Panc1 (cell line): ENCODE measurements around the gene SGPL1. TPM values are rescaled to one million over a fixed set of nuclear protein-coding genes. Genes with fewer than 3 reads are reported as not detected.

Source experiments
- ATAC-seq: fragments of 200-7000 bp; cut with Tn5 transposase; 2 replicates; pipeline ENCODE4 v1.9.1; 2020; ENCODE audit warnings: mild to moderate bottlenecking, moderate library complexity
- BruUV-seq: library from RNA; stranded (reverse); fragments of 400-500 nt; replicated peaks from 2 replicates; lab custom pipeline; 2021; lab: Mats Ljungman, UMichigan
- CTCF ChIA-PET: fragments of 300-600 bp; sonication (Branson Sonifier 250); formaldehyde crosslinking; loops from one replicate; lab custom pipeline; 2022; ENCODE audit warnings: antibody characterized with exemption; lab: Charles Lee
- POLR2A ChIA-PET: fragments of 300-600 bp; sonication (Branson Sonifier 250); formaldehyde crosslinking; loops from one replicate; lab custom pipeline; 2022; ENCODE audit warnings: antibody characterized with exemption; lab: Charles Lee
- DNase-seq: peaks from one replicate; pipeline ENCODE4 v3.0.0-alpha.2; 2010; ENCODE audit warnings: low read depth, low spot score
- H3K27ac ChIP-seq: 2 replicates; pipeline ENCODE4 v1.5.1; 2011; ENCODE audit warnings: mild to moderate bottlenecking, low read length, inconsistent platforms
- H3K27me3 ChIP-seq: fragments of 200-500 bp; sonication (Bioruptor generic); 2 replicates; pipeline ENCODE4 v1.6.0; 2014; ENCODE audit warnings: low read length, inconsistent platforms; ENCODE audit not compliant: control insufficient read depth, insufficient read depth
- H3K36me3 ChIP-seq: fragments of 200-500 bp; sonication (Bioruptor generic); 2 replicates; pipeline ENCODE4 v1.5.1; 2014; ENCODE audit warnings: inconsistent platforms, mild to moderate bottlenecking, low read length, moderate library complexity; ENCODE audit not compliant: control insufficient read depth, insufficient read depth
- H3K4me1 ChIP-seq: 2 replicates; pipeline ENCODE4 v1.5.1; 2011; ENCODE audit warnings: inconsistent platforms, mild to moderate bottlenecking, low read length, moderate library complexity; ENCODE audit not compliant: control insufficient read depth, insufficient read depth
- H3K4me3 ChIP-seq, 2 experiments: 2 replicates each; pipeline ENCODE4 v1.5.1; 2011 to 2012; ENCODE audit warnings: low read depth in 2 of 2, low read length in 2 of 2, mild to moderate bottlenecking in 2 of 2, inconsistent platforms in 1 of 2, moderate library complexity in 1 of 2
- H3K9me3 ChIP-seq: fragments of 200-500 bp; sonication (Bioruptor generic); 2 replicates; pipeline ENCODE4 v1.5.1; 2014; ENCODE audit warnings: low read depth, mild to moderate bottlenecking, inconsistent platforms, low read length, moderate library complexity; ENCODE audit not compliant: control insufficient read depth, insufficient read depth
- CTCF ChIP-seq: fragments of 450-650 bp; IDR thresholded peaks from 2 replicates; pipeline ENCODE4 v1.5.1; 2017; ENCODE audit warnings: mild to moderate bottlenecking
- POLR2AphosphoS5 ChIP-seq: IDR thresholded peaks from 2 replicates; pipeline ENCODE4 v1.6.1; 2012; ENCODE audit warnings: mild to moderate bottlenecking, low read depth, low read length, moderate library complexity
- SIN3A ChIP-seq: IDR thresholded peaks from 2 replicates; pipeline ENCODE4 v1.6.1; 2012; ENCODE audit warnings: low read depth, mild to moderate bottlenecking, low read length, moderate library complexity, borderline replicate concordance; ENCODE audit not compliant: insufficient read depth
- TCF7L2 ChIP-seq: IDR thresholded peaks from 2 replicates; pipeline ENCODE4 v1.6.1; 2011; ENCODE audit warnings: mild to moderate bottlenecking, low read depth, low read length, inconsistent platforms
- in situ Hi-C: cut with HindIII; loops from 2 replicates; pipeline ENCODE4 v1.10.0; 2016; ENCODE audit warnings: low sequenced_read_pairs, low pct_unique_long_range_greater_than_20kb
- intact Hi-C: fragments of 100-400 bp; cut with micrococcal nuclease; formaldehyde crosslinking; loops from one replicate; pipeline ENCODE4 v1.10.0; 2022; ENCODE audit not compliant: unreplicated experiment
- total RNA-seq: library from RNA; stranded (reverse); gene quantifications from one replicate; pipeline ENCODE4 v1.2.1, GENCODE V29; 2021; ENCODE audit not compliant: unreplicated experiment
- TF ChIP-seq, protein P1 (sequence below), 2 experiments: IDR thresholded peaks; 2 replicates each; pipeline ENCODE4 v1.6.1; 2011 to 2012; ENCODE audit warnings: low read depth in 2 of 2, control low read depth in 1 of 2, low read length in 1 of 2, mild to moderate bottlenecking in 1 of 2, moderate library complexity in 1 of 2; ENCODE audit not compliant: insufficient read depth in 1 of 2

SGPL1 gene
- total RNA-seq, 1 experiment from 2014 or later: 103 TPM

DNA sequence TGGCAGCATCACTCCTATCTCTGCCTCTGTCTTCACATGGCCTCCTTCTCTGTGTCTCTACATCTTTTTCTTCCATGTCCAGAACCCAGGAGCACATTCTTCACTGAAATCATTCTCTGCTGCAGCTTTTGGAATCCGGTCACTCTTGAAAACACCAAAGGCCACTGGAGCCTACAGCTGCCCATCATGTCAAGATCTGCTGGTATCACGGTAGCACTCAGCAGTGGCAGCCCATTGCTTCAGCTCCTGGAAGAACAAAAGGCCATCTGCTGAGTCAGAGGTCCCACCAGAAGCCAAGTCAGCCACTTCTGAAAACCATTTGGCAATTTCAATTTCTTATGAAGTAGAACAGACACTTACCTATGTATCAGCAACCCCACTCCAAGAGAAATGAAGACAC lies 78.7 kb downstream of the SGPL1 start:
- intact Hi-C loops: no loop called here
- ATAC-seq (no peak), DNase-seq (no peak)
- in situ Hi-C loops: no loop called here
- H3K27me3 ChIP-seq: no peaks in the 10 kb centered on the region
- no peaks in the 10 kb centered on the region for H3K9me3 ChIP-seq
- BruUV-seq: no TSS peak
- CTCF ChIA-PET: interaction anchor here (1.5 kb wide), 1 partner anchor 9 kb away, joined by 4 read pairs; no protein-coding TSS in a partner anchor
- no peak overlapping the region for H3K4me3 ChIP-seq
- no peak overlapping the region for H3K27ac ChIP-seq
- peaks cover under 1% of the 10 kb centered on the region; the same call in 1 of the 2 replicates for H3K4me1 ChIP-seq
- TF ChIP-seq, protein P1, sequence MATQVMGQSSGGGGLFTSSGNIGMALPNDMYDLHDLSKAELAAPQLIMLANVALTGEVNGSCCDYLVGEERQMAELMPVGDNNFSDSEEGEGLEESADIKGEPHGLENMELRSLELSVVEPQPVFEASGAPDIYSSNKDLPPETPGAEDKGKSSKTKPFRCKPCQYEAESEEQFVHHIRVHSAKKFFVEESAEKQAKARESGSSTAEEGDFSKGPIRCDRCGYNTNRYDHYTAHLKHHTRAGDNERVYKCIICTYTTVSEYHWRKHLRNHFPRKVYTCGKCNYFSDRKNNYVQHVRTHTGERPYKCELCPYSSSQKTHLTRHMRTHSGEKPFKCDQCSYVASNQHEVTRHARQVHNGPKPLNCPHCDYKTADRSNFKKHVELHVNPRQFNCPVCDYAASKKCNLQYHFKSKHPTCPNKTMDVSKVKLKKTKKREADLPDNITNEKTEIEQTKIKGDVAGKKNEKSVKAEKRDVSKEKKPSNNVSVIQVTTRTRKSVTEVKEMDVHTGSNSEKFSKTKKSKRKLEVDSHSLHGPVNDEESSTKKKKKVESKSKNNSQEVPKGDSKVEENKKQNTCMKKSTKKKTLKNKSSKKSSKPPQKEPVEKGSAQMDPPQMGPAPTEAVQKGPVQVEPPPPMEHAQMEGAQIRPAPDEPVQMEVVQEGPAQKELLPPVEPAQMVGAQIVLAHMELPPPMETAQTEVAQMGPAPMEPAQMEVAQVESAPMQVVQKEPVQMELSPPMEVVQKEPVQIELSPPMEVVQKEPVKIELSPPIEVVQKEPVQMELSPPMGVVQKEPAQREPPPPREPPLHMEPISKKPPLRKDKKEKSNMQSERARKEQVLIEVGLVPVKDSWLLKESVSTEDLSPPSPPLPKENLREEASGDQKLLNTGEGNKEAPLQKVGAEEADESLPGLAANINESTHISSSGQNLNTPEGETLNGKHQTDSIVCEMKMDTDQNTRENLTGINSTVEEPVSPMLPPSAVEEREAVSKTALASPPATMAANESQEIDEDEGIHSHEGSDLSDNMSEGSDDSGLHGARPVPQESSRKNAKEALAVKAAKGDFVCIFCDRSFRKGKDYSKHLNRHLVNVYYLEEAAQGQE (IDR thresholded peaks at IDR 0.05; ENCODE audit: insufficient read depth in 1 of 2, low read depth in 2 of 2, low read length in 1 of 2): no peak
- TF ChIP-seq CTCF (no peak), POLR2AphosphoS5 (no peak), SIN3A (no peak), TCF7L2 (no peak)
- no peaks in the 10 kb centered on the region for H3K36me3 ChIP-seq
- POLR2A ChIA-PET: no interaction called here

DNA sequence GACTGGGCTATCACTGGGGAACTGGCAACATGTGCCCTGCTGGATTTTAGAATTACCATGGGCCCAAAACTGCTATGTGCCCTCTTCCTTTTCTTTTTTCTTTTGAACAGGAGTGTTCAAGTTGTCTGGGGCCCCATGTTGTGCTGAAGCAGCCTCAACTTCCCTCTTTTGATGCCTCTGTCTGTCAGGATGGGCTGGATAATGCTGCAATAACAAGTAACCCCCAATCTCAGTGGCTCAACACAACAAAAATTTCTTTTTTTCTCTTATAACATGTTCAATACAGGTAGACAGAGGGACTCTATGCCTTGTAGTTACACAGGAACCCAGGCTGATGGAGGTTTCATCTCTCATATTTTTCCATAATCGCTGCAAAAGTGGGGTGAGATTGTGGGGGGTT lies 80.8 kb downstream of the SGPL1 start:
- intact Hi-C loops (no loop called here), in situ Hi-C loops (no loop called here)
- TF ChIP-seq SIN3A (no peak), CTCF (no peak), POLR2AphosphoS5 (no peak), TCF7L2 (no peak)
- TF ChIP-seq, protein P1 (IDR thresholded peaks at IDR 0.05; ENCODE audit: insufficient read depth in 1 of 2, low read depth in 2 of 2, low read length in 1 of 2): no peak
- peaks cover 5% of the 10 kb centered on the region; the same call in 1 of the 2 replicates for H3K27me3 ChIP-seq
- no peak overlapping the region for H3K4me3 ChIP-seq
- no peak overlapping the region for H3K27ac ChIP-seq
- CTCF ChIA-PET: no interaction called here
- no TSS peak for BruUV-seq
- no peaks in the 10 kb centered on the region for H3K9me3 ChIP-seq
- ATAC-seq: no peak
- no peaks in the 10 kb centered on the region for H3K4me1 ChIP-seq
- no peaks in the 10 kb centered on the region for H3K36me3 ChIP-seq
- POLR2A ChIA-PET: no interaction called here
- DNase-seq: no peak
